Activated T-helper 1 cell treated with anti-CD3 and anti-CD28 coated beads, Interleukin-12 subunit alpha, Interleukin-12 subunit beta, Interleukin-2, Interleukin-4 antibody, amounts not matched to agents 30 ng/mL and 10 ng/mL and 1 ng/mL, durations not matched to agents 14 hours and 24 hours and 36 hours (primary cell): ENCODE data around the gene USHBP1. TPM values are rescaled to one million over a fixed set of nuclear protein-coding genes. Genes with fewer than 3 reads are reported as not detected.
A peak's percentile ranks its signal among the peaks of the same experiment; 100 is the strongest.
"Not testable (repeated sequence)": the region's sequence is repeated elsewhere in the genome, so short reads cannot be mapped to it uniquely, and the experiment has no call there.

ENCODE experiments used
- DNase-seq: peaks from one replicate; pipeline ENCODE4 v3.0.0; 2021; ENCODE audit warnings: low spot score
- H3K27ac Mint-ChIP-seq: one replicate; pipeline ENCODE4 v1.8.0; 2021; ENCODE audit warnings: mild to moderate bottlenecking, mixed read lengths
- H3K27me3 Mint-ChIP-seq: one replicate; pipeline ENCODE4 v1.8.0; 2022; ENCODE audit warnings: mild to moderate bottlenecking, moderate library complexity, mixed read lengths; ENCODE audit not compliant: insufficient read depth
- H3K36me3 Mint-ChIP-seq: one replicate; pipeline ENCODE4 v1.8.0; 2021; ENCODE audit warnings: low read depth, mixed read lengths
- H3K4me1 Mint-ChIP-seq: one replicate; pipeline ENCODE4 v1.8.0; 2021; ENCODE audit warnings: low read depth, mixed read lengths
- H3K4me3 Mint-ChIP-seq: one replicate; pipeline ENCODE4 v1.8.0; 2021; ENCODE audit warnings: mild to moderate bottlenecking, moderate library complexity, mixed read lengths
- H3K9me3 Mint-ChIP-seq: one replicate; pipeline ENCODE4 v1.8.0; 2021; ENCODE audit warnings: mixed read lengths
- intact Hi-C: fragments of 100-400 bp; cut with micrococcal nuclease; formaldehyde crosslinking; loops from one replicate; pipeline ENCODE4 v1.15.1; 2024
- total RNA-seq: library from RNA; stranded (reverse); gene quantifications from 2 replicates; pipeline ENCODE4 v1.2.3, GENCODE V29; 2022

Gene USHBP1
- total RNA-seq, 1 donor from 2014 or later = 0.26 TPM

GRCh38 chr19:17304386-17305215, 40.1 kb upstream of the USHBP1 start:
- H3K27me3 Mint-ChIP-seq = no peaks in the 10 kb centered on the region
- no peak for DNase-seq

GRCh38 chr19:17303940-17304267, 39.4 kb upstream of the USHBP1 start:
- H3K27ac Mint-ChIP-seq = no peak overlapping the region
- no peak for DNase-seq
- peaks cover 34% of the 10 kb centered on the region for H3K4me1 Mint-ChIP-seq
- H3K9me3 Mint-ChIP-seq = no peaks in the 10 kb centered on the region
- peak overlapping the region; percentile 66 for H3K4me3 Mint-ChIP-seq
- H3K27me3 Mint-ChIP-seq = no peaks in the 10 kb centered on the region
- intact Hi-C loops = loop anchor here (1.0 to 10.0 kb wide), 2 partner anchors 22 to 251 kb away; partner anchors contain the start of gene COLGALT1
- H3K36me3 Mint-ChIP-seq = peaks cover 4% of the 10 kb centered on the region

More at GRCh38 chr19:17304386-17305215, 40.1 kb upstream of the USHBP1 start:
- H3K9me3 Mint-ChIP-seq = no peaks in the 10 kb centered on the region
- peaks cover 38% of the 10 kb centered on the region for H3K4me1 Mint-ChIP-seq
- intact Hi-C loops = loop anchor here (1.0 to 10.0 kb wide), 6 partner anchors 12 to 250 kb away; partner anchors contain the start of genes BABAM1, COLGALT1, GTPBP3 and PGLS
- H3K36me3 Mint-ChIP-seq = peaks cover 4% of the 10 kb centered on the region
- peak overlapping the region; percentile 90 for H3K4me3 Mint-ChIP-seq
- peak overlapping the region; percentile 91 for H3K27ac Mint-ChIP-seq

GRCh38 chr19:17303167-17303939, 38.8 kb upstream of the USHBP1 start, which contains the start of gene ABHD8:
Gene ABHD8, minus strand, starts transcription at chr19:17303425. Its CDS starts 1,809 bp downstream, at chr19:17301616.
- peaks cover 4% of the 10 kb centered on the region for H3K36me3 Mint-ChIP-seq
- peak within 1 kb of the TSS; percentile 90 for H3K4me3 Mint-ChIP-seq
- DNase-seq = peak; percentile 94
- intact Hi-C loops = loop anchor here (1.0 to 10.0 kb wide), 2 partner anchors 21 to 251 kb away; partner anchors contain the start of gene COLGALT1
- H3K27me3 Mint-ChIP-seq = no peaks in the 10 kb centered on the region
- peak within 1 kb of the TSS; percentile 65 for H3K27ac Mint-ChIP-seq
- H3K4me1 Mint-ChIP-seq = peaks cover 33% of the 10 kb centered on the region
- H3K9me3 Mint-ChIP-seq = no peaks in the 10 kb centered on the region

DNA sequence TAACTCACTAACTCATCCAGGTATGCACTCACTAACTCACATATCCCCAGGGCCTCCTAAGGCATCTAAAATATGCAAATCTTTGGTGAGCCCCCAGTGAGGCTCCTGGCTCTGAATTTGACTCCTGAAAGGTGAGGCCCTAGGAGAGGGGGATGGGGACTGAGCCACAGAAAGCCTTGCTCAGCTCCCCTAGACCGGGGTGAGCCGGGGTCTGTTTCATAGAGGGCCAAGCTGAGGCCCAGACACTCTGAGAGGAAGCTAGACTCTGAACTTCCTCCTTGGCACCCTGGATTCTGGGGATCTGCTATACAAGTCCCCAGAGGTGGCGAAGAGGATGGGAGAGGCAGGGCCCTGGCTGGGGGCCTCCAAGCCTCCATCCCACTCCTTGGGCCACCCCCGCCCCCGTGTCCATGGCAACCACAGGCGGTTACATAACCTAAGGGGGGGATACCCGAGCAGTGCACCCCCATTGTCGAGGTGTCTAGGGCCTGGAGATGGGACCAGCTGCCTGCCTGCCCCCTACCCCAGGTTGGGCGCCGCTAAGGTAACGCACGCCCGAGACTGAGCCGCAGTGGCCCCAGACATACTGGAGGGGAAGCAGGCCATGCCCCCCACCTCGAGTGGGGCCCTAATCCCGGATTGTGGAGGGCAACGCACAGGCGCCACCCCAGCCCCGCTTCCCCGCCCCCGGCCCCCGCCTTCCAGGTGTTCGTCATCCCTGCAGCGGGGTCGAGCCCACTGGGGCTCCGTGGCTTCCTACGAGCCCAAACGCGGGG, 38.0 kb upstream of the USHBP1 start:
- H3K9me3 Mint-ChIP-seq = no peaks in the 10 kb centered on the region
- intact Hi-C loops = loop anchor here (1.0 to 10.0 kb wide), 2 partner anchors 20 to 252 kb away; partner anchors contain the start of gene COLGALT1
- H3K27ac Mint-ChIP-seq = no peak overlapping the region
- H3K27me3 Mint-ChIP-seq = no peaks in the 10 kb centered on the region
- peaks cover 1% of the 10 kb centered on the region for H3K36me3 Mint-ChIP-seq
- H3K4me3 Mint-ChIP-seq = peak overlapping the region; percentile 66
- peaks cover 29% of the 10 kb centered on the region for H3K4me1 Mint-ChIP-seq
- no peak for DNase-seq

- no peak for DNase-seq
- H3K36me3 Mint-ChIP-seq = peaks cover 2% of the 10 kb centered on the region
- H3K27me3 Mint-ChIP-seq = no peaks in the 10 kb centered on the region
- peak overlapping the region; percentile 64 for H3K4me3 Mint-ChIP-seq
- no peak overlapping the region for H3K27ac Mint-ChIP-seq
- intact Hi-C loops = loop anchor here (10.0 kb wide), 1 partner anchor 254 kb away; the partner anchor contains the start of gene COLGALT1
- peaks cover 23% of the 10 kb centered on the region for H3K4me1 Mint-ChIP-seq
- H3K9me3 Mint-ChIP-seq = no peaks in the 10 kb centered on the region
These were observed 36.6 kb upstream of the USHBP1 start for GRCh38 chr19:17300992-17301619.

- no peak overlapping the region for H3K27ac Mint-ChIP-seq
- intact Hi-C loops = no loop called here
- no peak for DNase-seq
- no peak overlapping the region for H3K4me3 Mint-ChIP-seq
- H3K36me3 Mint-ChIP-seq = peaks cover 2% of the 10 kb centered on the region
- no peaks in the 10 kb centered on the region for H3K9me3 Mint-ChIP-seq
- H3K27me3 Mint-ChIP-seq = no peaks in the 10 kb centered on the region
- H3K4me1 Mint-ChIP-seq = peaks cover 2% of the 10 kb centered on the region
These were observed 32.4 kb upstream of the USHBP1 start for GRCh38 chr19:17296976-17297375.

DNA sequence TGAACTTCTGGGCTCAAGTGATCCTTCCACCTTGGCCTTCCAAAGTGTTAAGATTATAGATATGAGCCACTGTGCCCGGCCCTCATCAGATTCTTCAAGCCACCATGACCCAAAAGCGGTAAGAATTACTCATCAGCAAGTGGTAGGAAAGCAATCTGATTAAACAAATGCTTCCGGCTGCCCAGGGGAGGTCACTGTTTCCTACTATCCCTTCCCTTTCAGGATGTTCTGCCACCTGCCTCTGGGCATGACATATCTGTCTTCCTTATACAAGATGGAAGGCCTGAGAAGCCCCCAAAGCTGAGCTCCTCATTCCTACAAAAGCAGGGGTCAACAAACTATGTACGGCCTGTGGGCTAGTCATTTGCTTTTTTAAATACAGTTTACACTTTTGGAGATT, 31.7 kb upstream of the USHBP1 start:
- no peak overlapping the region for H3K4me3 Mint-ChIP-seq
- no peak for DNase-seq
- no peaks in the 10 kb centered on the region for H3K9me3 Mint-ChIP-seq
- peaks cover 2% of the 10 kb centered on the region for H3K36me3 Mint-ChIP-seq
- intact Hi-C loops = no loop called here
- H3K27me3 Mint-ChIP-seq = no peaks in the 10 kb centered on the region
- no peak overlapping the region for H3K27ac Mint-ChIP-seq
- no peaks in the 10 kb centered on the region for H3K4me1 Mint-ChIP-seq

DNA sequence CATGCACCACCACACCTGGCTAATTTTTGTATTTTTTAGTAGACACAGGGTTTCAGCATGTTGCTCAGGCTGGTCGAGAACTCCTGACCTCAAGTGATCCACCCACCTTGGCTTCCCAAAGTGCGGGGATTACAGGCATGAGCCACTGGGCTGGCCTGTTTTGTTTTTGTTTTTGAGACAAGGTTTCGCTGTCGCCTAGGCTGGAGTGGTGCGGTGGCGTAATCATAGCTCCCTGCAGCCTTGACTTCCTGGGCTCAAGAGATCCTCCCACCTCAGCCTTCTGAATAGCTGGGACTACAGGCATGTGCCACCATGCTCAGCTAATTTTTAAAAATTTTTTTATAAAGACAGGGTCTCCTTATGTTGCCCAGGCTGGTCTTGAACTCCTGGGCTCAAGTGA, 31.0 kb upstream of the USHBP1 start:
- DNase-seq, H3K4me1 Mint-ChIP-seq, H3K27ac Mint-ChIP-seq, intact Hi-C loops, H3K9me3 Mint-ChIP-seq, H3K4me3 Mint-ChIP-seq, H3K27me3 Mint-ChIP-seq, H3K36me3 Mint-ChIP-seq: not testable (repeated sequence)

DNA sequence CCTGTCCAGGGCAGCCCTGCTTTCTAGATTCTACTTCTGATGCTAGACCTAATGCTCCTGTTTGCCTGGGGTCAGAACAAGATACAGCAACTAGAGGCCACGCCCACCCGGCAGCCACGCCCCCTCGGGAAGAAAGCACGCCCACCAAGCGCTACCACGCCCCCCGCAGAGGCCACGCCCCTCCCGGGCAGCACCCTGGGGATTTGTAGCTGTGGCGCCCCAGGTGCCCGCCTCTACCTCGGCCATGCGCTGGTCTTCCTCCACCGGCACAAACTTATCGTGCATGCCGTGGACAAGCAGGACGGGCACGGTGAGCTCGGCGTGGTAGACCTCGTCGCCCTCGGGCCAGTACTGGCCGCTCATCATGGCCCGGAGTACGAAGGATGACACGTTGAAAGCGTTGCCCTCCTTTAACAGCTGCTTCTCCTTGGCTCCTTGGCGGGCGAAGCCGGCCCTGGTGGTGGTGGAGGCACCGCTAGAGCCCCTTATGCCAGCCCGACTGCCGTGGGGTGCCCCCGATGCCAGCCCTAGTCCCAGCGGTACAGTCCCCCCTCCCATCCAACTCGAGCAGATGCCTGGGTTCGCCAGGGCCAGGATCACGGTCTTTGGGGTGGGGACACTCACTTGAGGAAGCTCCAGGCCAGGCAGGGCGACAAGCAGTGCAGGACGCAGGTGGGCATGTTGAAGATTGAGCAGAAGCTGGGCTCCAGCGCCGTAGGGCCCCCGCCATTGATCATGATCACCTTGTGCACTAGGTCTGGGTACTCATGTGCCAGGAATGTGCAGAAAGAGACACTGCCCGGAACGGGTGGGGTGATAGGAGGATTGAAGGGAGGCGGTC, 29.7 kb upstream of the USHBP1 start:
- intact Hi-C loops = loop anchor here (5.0 kb wide), 1 partner anchor 47 kb away; the partner anchor contains the start of gene NR2F6
- Mint-ChIP-seq H3K27me3 (no peaks in the 10 kb centered on the region), H3K9me3 (no peaks in the 10 kb centered on the region), H3K4me1 (no peaks in the 10 kb centered on the region), H3K4me3 (no peak overlapping the region), H3K36me3 (peaks cover 2% of the 10 kb centered on the region), H3K27ac (no peak overlapping the region)
- DNase-seq = peak; percentile 37

DNA sequence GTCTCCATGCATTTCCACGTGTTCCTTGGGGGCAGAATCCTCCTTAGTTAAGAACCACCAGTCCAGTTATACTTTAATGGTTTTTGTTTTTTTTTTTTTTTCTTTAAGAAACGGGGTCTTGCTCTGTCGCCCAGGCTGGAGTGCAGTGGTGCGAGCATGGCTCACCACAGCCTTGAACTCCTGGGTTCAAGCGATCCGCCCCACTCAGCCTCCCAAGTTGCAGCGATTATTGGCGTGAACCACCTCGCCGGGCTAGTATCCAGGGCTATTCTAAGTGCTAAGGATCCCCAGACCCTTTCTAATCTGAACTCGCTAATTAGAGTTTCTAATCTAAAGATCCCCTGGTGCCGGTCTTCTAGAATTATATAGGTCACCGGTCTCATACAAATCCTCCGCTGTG, 29.1 kb upstream of the USHBP1 start:
- H3K27ac Mint-ChIP-seq = no peak overlapping the region
- H3K27me3 Mint-ChIP-seq = no peaks in the 10 kb centered on the region
- no peak for DNase-seq
- H3K4me3 Mint-ChIP-seq = no peak overlapping the region
- intact Hi-C loops = loop anchor here (1.0 to 5.0 kb wide), 2 partner anchors 46 to 126 kb away; partner anchors contain the start of gene NR2F6
- H3K4me1 Mint-ChIP-seq = no peaks in the 10 kb centered on the region
- H3K9me3 Mint-ChIP-seq = no peaks in the 10 kb centered on the region
- H3K36me3 Mint-ChIP-seq = peaks cover 2% of the 10 kb centered on the region

- intact Hi-C loops = loop anchor here (1.0 to 5.0 kb wide), 8 partner anchors 10 to 174 kb away; partner anchors contain the start of genes BABAM1, GTPBP3, MRPL34 and NR2F6
- Mint-ChIP-seq H3K27ac (peak overlapping the region; percentile 87), H3K27me3 (no peaks in the 10 kb centered on the region)
These were observed 27.9 kb upstream of the USHBP1 start for GRCh38 chr19:17292301-17293074.

More at GRCh38 chr19:17292301-17293074, 27.9 kb upstream of the USHBP1 start:
- peak; percentile 69 for DNase-seq
- Mint-ChIP-seq H3K4me1 (no peaks in the 10 kb centered on the region), H3K4me3 (peak overlapping the region; percentile 85), H3K36me3 (peaks cover 2% of the 10 kb centered on the region), H3K9me3 (no peaks in the 10 kb centered on the region)
